Keratinocyte (primary cell): Measurements from ENCODE around the gene RNF145. TPM values are rescaled to one million over a fixed set of nuclear protein-coding genes. Genes with fewer than 3 reads are reported as not detected.
"Not testable (repeated sequence)": the region's sequence is repeated elsewhere in the genome, so short reads cannot be mapped to it uniquely, and the experiment has no call there.

Source experiments
- DNase-seq: peaks from one replicate; pipeline ENCODE4 v3.0.0-alpha.2; 2011; ENCODE audit warnings: low read depth, missing footprints, low spot score
- FAIRE-seq: peaks from 2 replicates; lab custom pipeline; 2011; peaks lifted over from hg19 to GRCh38; lab: Jason Lieb, UNC
- H2AFZ ChIP-seq: 2 replicates; pipeline ENCODE4 v1.6.0; 2012; ENCODE audit warnings: low read length, control low read depth, inconsistent platforms; ENCODE audit not compliant: control insufficient read depth
- H3K27ac ChIP-seq: 2 replicates; pipeline ENCODE4 v1.5.1; 2011; ENCODE audit warnings: low read length; ENCODE audit not compliant: control insufficient read depth, insufficient read depth
- H3K27me3 ChIP-seq: 3 replicates; pipeline ENCODE4 v1.6.0; 2011; ENCODE audit warnings: low read length; ENCODE audit not compliant: control insufficient read depth, insufficient read depth; ENCODE audit errors: extremely low read depth
- H3K36me3 ChIP-seq, 2 experiments: 2 replicates in 1 of 2; 3 replicates in 1 of 2; pipeline ENCODE4 v1.5.1; 2011; ENCODE audit warnings: low read length in 2 of 2, mild to moderate bottlenecking in 1 of 2; ENCODE audit not compliant: control insufficient read depth in 2 of 2, insufficient read depth in 2 of 2; ENCODE audit errors: extremely low read depth in 1 of 2
- H3K4me1 ChIP-seq: 3 replicates; pipeline ENCODE4 v1.5.1; 2011; ENCODE audit warnings: low read length; ENCODE audit not compliant: control insufficient read depth, insufficient read depth; ENCODE audit errors: extremely low read depth
- H3K4me2 ChIP-seq: 3 replicates; pipeline ENCODE4 v1.6.0; 2011; ENCODE audit warnings: low read depth, low read length; ENCODE audit not compliant: control insufficient read depth, insufficient read depth; ENCODE audit errors: extremely low read depth
- H3K4me3 ChIP-seq, 3 experiments: fragments of 200-600 bp in 1 of 3; sonication (generic) in 1 of 3; 2 replicates in 2 of 3; 3 replicates in 1 of 3; pipeline ENCODE4 v1.5.1; 2011 to 2016; ENCODE audit warnings: low read length in 3 of 3, mild to moderate bottlenecking in 3 of 3, control low read depth in 2 of 3, inconsistent platforms in 1 of 3, low read depth in 1 of 3, mixed read lengths in 1 of 3, mixed run types in 1 of 3, moderate library complexity in 1 of 3; ENCODE audit not compliant: control insufficient read depth in 2 of 3, insufficient read depth in 2 of 3; ENCODE audit errors: extremely low read depth in 1 of 3
- H3K79me2 ChIP-seq: 2 replicates; pipeline ENCODE4 v1.6.0; 2012; ENCODE audit warnings: low read length; ENCODE audit not compliant: control insufficient read depth, insufficient read depth
- H3K9ac ChIP-seq: 3 replicates; pipeline ENCODE4 v1.6.0; 2011; ENCODE audit warnings: low read length; ENCODE audit not compliant: control insufficient read depth, insufficient read depth; ENCODE audit errors: extremely low read depth
- H3K9me1 ChIP-seq: 3 replicates; pipeline ENCODE4 v1.6.0; 2011; ENCODE audit warnings: low read length; ENCODE audit not compliant: control insufficient read depth, insufficient read depth; ENCODE audit errors: extremely low read depth
- H3K9me3 ChIP-seq: 2 replicates; pipeline ENCODE4 v1.5.1; 2012; ENCODE audit warnings: low read depth, low read length; ENCODE audit not compliant: control insufficient read depth
- H4K20me1 ChIP-seq: 3 replicates; pipeline ENCODE4 v1.6.0; 2011; ENCODE audit warnings: low read length; ENCODE audit not compliant: control insufficient read depth, insufficient read depth; ENCODE audit errors: extremely low read depth
- EZH2 ChIP-seq: IDR thresholded peaks from one replicate; pipeline ENCODE4 v1.6.1; 2012; ENCODE audit warnings: inconsistent platforms, mild to moderate bottlenecking, low read length, moderate library complexity
- dilution Hi-C: fragments of 300-500 bp; cut with MboI; formaldehyde crosslinking; loops from one replicate; pipeline ENCODE4 v1.7.0; 2020; ENCODE audit warnings: low sequenced_read_pairs; ENCODE audit not compliant: extremely low pct_ligation_motif_present
- polyA plus RNA-seq, 5 experiments: library from polyadenylated mRNA; depleted of rRNA in 3 of 5; stranded (reverse) in 3 of 5; stranded (forward) in 1 of 5; unstranded in 1 of 5; fragments of >200 nt; gene quantifications; 1 replicate in 1 of 5; 2 replicates in 3 of 5; 3 replicates in 1 of 5; pipeline versions ENCODE4 v1.2.1 to v1.2.3, GENCODE V29; 2011 to 2012; ENCODE audit warnings: missing spikeins in 2 of 5, low read depth in 1 of 5, low replicate concordance in 1 of 5
- TF ChIP-seq, protein P1 (sequence below), 3 experiments: IDR thresholded peaks in 1 of 3; conservative IDR thresholded peaks in 1 of 3; optimal IDR thresholded peaks in 1 of 3; 2 replicates in 2 of 3; 3 replicates in 1 of 3; pipeline versions ENCODE3 to v1.5.1; 2011; ENCODE audit warnings: low read length in 3 of 3, mild to moderate bottlenecking in 3 of 3, moderate library complexity in 2 of 3, control low read depth in 1 of 3, inconsistent platforms in 1 of 3; ENCODE audit not compliant: insufficient read depth in 2 of 3; ENCODE audit errors: extremely low read depth in 1 of 3

Gene RNF145
- polyA plus RNA-seq, 1 donor (not counting 4 experiments of a cell fraction or from before 2014, with no cell fraction given): 78.6 TPM

DNA sequence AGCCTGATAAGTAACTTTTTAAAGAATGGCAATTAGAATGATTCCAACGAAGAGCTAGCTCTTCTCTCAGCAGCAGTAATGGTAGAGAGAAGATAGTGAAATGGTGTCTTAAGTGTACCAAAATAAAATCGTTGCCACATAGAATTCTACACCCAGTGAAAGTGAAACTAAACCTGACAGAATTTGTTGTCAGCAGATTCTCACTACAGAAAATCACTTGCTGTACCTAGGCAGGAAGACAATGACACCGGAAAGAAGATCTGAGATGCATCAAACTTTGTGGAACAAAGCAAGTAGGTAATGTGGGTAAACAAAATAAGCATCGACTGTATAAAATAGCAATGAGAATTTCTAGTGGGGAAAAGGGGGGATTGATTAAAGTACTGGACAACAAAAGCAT lies 88.9 kb downstream of the RNF145 start:
- Histone ChIP-seq H3K79me2 (no peaks in the 10 kb centered on the region), H3K4me1 (no peaks in the 10 kb centered on the region), H3K9me3 (no peaks in the 10 kb centered on the region), H3K4me3 (no peak overlapping the region), H3K36me3 (no peaks in the 10 kb centered on the region), H3K9me1 (no peaks in the 10 kb centered on the region), H3K9ac (no peak overlapping the region), H2AFZ (no peak overlapping the region), H3K4me2 (no peak overlapping the region), H3K27ac (no peak overlapping the region), H4K20me1 (no peaks in the 10 kb centered on the region), H3K27me3 (no peaks in the 10 kb centered on the region)
- FAIRE-seq: no peak
- dilution Hi-C loops: loop anchor here (25.0 kb wide), 1 partner anchor 933 kb away; no protein-coding TSS in a partner anchor
- no peak for DNase-seq
- TF ChIP-seq, protein P1, sequence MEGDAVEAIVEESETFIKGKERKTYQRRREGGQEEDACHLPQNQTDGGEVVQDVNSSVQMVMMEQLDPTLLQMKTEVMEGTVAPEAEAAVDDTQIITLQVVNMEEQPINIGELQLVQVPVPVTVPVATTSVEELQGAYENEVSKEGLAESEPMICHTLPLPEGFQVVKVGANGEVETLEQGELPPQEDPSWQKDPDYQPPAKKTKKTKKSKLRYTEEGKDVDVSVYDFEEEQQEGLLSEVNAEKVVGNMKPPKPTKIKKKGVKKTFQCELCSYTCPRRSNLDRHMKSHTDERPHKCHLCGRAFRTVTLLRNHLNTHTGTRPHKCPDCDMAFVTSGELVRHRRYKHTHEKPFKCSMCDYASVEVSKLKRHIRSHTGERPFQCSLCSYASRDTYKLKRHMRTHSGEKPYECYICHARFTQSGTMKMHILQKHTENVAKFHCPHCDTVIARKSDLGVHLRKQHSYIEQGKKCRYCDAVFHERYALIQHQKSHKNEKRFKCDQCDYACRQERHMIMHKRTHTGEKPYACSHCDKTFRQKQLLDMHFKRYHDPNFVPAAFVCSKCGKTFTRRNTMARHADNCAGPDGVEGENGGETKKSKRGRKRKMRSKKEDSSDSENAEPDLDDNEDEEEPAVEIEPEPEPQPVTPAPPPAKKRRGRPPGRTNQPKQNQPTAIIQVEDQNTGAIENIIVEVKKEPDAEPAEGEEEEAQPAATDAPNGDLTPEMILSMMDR (optimal IDR thresholded peaks at IDR 0.05 in 1 of 3, IDR thresholded peaks at IDR 0.05 in 1 of 3, conservative IDR thresholded peaks at IDR 0.05 in 1 of 3; ENCODE audit: extremely low read depth in 1 of 3, insufficient read depth in 2 of 3, low read length in 3 of 3): no peak
- no peak for TF ChIP-seq EZH2

DNA sequence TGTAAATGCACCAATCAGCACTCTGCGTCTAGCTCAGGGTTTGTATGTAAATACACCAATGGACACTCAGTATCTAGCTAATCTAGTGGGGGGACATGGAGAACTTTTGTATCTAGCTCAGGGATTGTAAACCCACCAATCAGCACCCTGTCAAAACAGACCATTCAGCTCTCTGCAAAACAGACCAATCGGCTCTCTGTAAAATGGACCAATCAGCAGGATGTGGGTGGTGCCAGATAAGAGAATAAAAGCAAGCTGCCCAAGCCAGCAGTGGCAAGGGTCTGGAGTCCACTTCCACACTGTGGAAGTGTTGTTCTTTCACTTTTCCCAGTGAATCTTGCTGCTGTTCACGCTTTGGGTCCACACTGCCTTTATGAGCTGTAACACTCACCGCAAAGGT lies 89.5 kb downstream of the RNF145 start:
- dilution Hi-C loops: loop anchor here (25.0 kb wide), 1 partner anchor 933 kb away; no protein-coding TSS in a partner anchor
- H3K9me1 ChIP-seq, FAIRE-seq, H2AFZ ChIP-seq, H3K4me1 ChIP-seq, DNase-seq, H3K79me2 ChIP-seq, H3K9ac ChIP-seq, H3K4me2 ChIP-seq, H3K4me3 ChIP-seq, H3K9me3 ChIP-seq, H3K27ac ChIP-seq, H4K20me1 ChIP-seq, H3K27me3 ChIP-seq, H3K36me3 ChIP-seq: not testable (repeated sequence)

DNA sequence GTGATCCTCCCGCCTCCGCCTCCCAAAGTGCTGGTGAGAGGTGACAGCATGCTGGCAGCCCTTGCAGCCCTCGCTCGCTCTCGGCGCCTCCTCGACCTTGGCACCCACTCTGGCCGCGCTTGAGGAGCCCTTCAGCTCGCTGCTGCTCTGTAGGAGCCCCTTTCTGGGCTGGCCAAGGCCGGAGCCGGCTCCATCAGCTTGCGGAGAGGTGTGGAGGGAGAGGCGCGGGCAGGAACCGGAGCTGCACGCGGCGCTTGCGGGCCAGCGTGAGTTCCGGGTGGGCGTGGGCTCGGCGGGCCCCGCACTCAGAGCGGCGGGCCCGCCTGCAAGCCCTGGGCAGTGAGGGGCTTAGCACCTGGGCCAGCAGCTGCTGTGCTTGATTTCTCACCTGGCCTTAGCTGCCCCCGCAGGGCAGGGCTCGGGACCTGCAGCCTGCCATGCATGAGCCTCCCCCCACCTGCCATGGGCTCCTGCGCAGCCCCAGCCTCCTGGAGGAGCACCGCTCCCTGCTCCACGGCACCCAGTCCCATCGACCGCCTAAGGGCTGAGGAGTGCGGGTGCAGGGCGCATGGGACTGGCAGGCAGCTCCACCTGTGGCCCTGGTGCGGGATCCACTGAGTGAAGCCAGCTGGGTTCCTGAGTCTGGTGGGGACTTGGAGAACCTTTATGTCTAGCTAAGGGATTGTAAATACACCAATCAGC lies 90.2 kb downstream of the RNF145 start:
- H2AFZ ChIP-seq: not testable (repeated sequence)
- dilution Hi-C loops: loop anchor here (25.0 kb wide), 1 partner anchor 932 kb away; no protein-coding TSS in a partner anchor

More for the DNA sequence above, 90.2 kb downstream of the RNF145 start:
- not testable (repeated sequence) for H3K27ac ChIP-seq, H3K4me3 ChIP-seq, H3K4me2 ChIP-seq, H3K79me2 ChIP-seq, H3K9me3 ChIP-seq, DNase-seq, H3K27me3 ChIP-seq, H3K9ac ChIP-seq, H4K20me1 ChIP-seq, H3K9me1 ChIP-seq, H3K36me3 ChIP-seq, FAIRE-seq, H3K4me1 ChIP-seq
